GM23338 (cell line): ENCODE data around the gene TBX3. TPM values are rescaled to one million over a fixed set of nuclear protein-coding genes. Genes with fewer than 3 reads are reported as not detected.
A peak's percentile ranks its signal among the peaks of the same experiment; 100 is the strongest.

ENCODE experiments used
- ATAC-seq: fragments of 200-7000 bp; cut with Tn5 transposase; 3 replicates; pipeline ENCODE4 v1.9.1; 2020
- DNase-seq: peaks from one replicate; pipeline ENCODE4 v3.0.0-alpha.2; 2015; ENCODE audit warnings: low spot score
- H2AFZ ChIP-seq: fragments of 200-600 bp; sonication (generic); 2 replicates; pipeline ENCODE4 v1.8.0; 2016; ENCODE audit warnings: antibody characterized with exemption, mild to moderate bottlenecking, moderate library complexity
- H3F3A ChIP-seq: fragments of 200-600 bp; sonication (generic); replicated peaks from 2 replicates; pipeline ENCODE4 v1.8.0; 2017; ENCODE audit warnings: antibody characterized with exemption, mixed run types, low read depth
- H3K27ac ChIP-seq: fragments of 200-600 bp; sonication (generic); 2 replicates; pipeline ENCODE4 v1.6.1; 2016; ENCODE audit warnings: low read depth
- H3K27me3 ChIP-seq: fragments of 200-600 bp; sonication (generic); 2 replicates; pipeline ENCODE4 v1.8.0; 2016; ENCODE audit warnings: mild to moderate bottlenecking, mixed run types, moderate library complexity; ENCODE audit not compliant: insufficient read depth
- H3K36me3 ChIP-seq: fragments of 200-600 bp; sonication (generic); 2 replicates; pipeline ENCODE4 v1.8.0; 2016; ENCODE audit warnings: mild to moderate bottlenecking; ENCODE audit not compliant: insufficient read depth
- H3K4me1 ChIP-seq: fragments of 200-600 bp; sonication (generic); 2 replicates; pipeline ENCODE4 v1.8.0; 2016; ENCODE audit warnings: mild to moderate bottlenecking, moderate library complexity; ENCODE audit not compliant: insufficient read depth
- H3K4me2 ChIP-seq: fragments of 200-600 bp; sonication (generic); 2 replicates; pipeline ENCODE4 v1.7.1; 2017; ENCODE audit warnings: mixed run types
- H3K4me3 ChIP-seq: fragments of 200-600 bp; sonication (generic); 2 replicates; pipeline ENCODE4 v1.6.1; 2016; ENCODE audit warnings: mixed run types
- H3K79me2 ChIP-seq: fragments of 200-600 bp; sonication (generic); replicated peaks from 2 replicates; pipeline ENCODE4 v1.8.0; 2017; ENCODE audit warnings: mild to moderate bottlenecking; ENCODE audit not compliant: insufficient read depth
- H3K9me2 ChIP-seq: fragments of 200-600 bp; sonication (generic); 2 replicates; pipeline ENCODE4 v1.8.0; 2017; ENCODE audit not compliant: insufficient read depth
- H4K20me1 ChIP-seq: fragments of 200-600 bp; sonication (generic); replicated peaks from 2 replicates; pipeline ENCODE4 v1.8.0; 2017; ENCODE audit warnings: mild to moderate bottlenecking; ENCODE audit not compliant: insufficient read depth
- H3K27ac Mint-ChIP-seq: 2 replicates; pipeline ENCODE4 v1.8.0; 2020; ENCODE audit warnings: inconsistent platforms, mild to moderate bottlenecking, moderate library complexity, mixed read lengths
- H3K27me3 Mint-ChIP-seq: 3 replicates; pipeline ENCODE4 v1.8.0; 2022; ENCODE audit warnings: low read depth, mild to moderate bottlenecking, moderate library complexity, mixed read lengths, inconsistent platforms; ENCODE audit not compliant: insufficient read depth, poor library complexity
- H3K36me3 Mint-ChIP-seq: 3 replicates; pipeline ENCODE4 v1.8.0; 2021; ENCODE audit warnings: low read depth, mild to moderate bottlenecking, inconsistent platforms, moderate library complexity, mixed read lengths
- H3K4me1 Mint-ChIP-seq: 3 replicates; pipeline ENCODE4 v1.8.0; 2020; ENCODE audit warnings: mild to moderate bottlenecking, inconsistent platforms, mixed read lengths
- H3K4me3 Mint-ChIP-seq: 3 replicates; pipeline ENCODE4 v1.8.0; 2021; ENCODE audit warnings: moderate library complexity, mild to moderate bottlenecking, inconsistent platforms, mixed read lengths
- H3K9me3 Mint-ChIP-seq: 3 replicates; pipeline ENCODE4 v1.8.0; 2020; ENCODE audit warnings: moderate library complexity, mild to moderate bottlenecking, inconsistent platforms, mixed read lengths
- JUNB ChIP-seq: IDR thresholded peaks from one replicate; pipeline ENCODE4 v1.6.1; 2016; ENCODE audit warnings: antibody characterized with exemption; ENCODE audit not compliant: unreplicated experiment
- NANOG ChIP-seq: IDR thresholded peaks from 2 replicates; pipeline ENCODE4 v1.6.1; 2016; ENCODE audit warnings: antibody characterized with exemption, borderline replicate concordance
- STAT1 ChIP-seq: IDR thresholded peaks from one replicate; pipeline ENCODE4 v1.6.1; 2016; ENCODE audit warnings: antibody characterized with exemption; ENCODE audit not compliant: unreplicated experiment
- ZNF114 ChIP-seq: fragments of 250-450 bp; sonication (Bioruptor Pico); IDR thresholded peaks from 2 replicates; pipeline ENCODE4 v1.5.0; 2020; ENCODE audit warnings: mild to moderate bottlenecking, moderate library complexity
- ZNF331 ChIP-seq: fragments of 250-450 bp; sonication (Bioruptor Pico); IDR thresholded peaks from 2 replicates; pipeline ENCODE4 v1.5.0; 2020; ENCODE audit warnings: low read depth, mild to moderate bottlenecking, moderate library complexity
- polyA plus RNA-seq: library from polyadenylated mRNA; unstranded; fragments of >200 nt; fragmentation: Nextera tagmentation; extraction: Ambion mirVana; gene quantifications from 2 replicates; pipeline ENCODE4 v1.2.1, GENCODE V29; 2016
- total RNA-seq: library from RNA; depleted of rRNA; stranded (reverse); fragments of >200 nt; shearing (Covaris generic); gene quantifications from 2 replicates; pipeline ENCODE4 v1.2.3, GENCODE V29; 2014
- TF ChIP-seq, protein P1 (sequence below), 2 experiments: fragments of 200-600 bp in 1 of 2; sonication (generic) in 1 of 2; conservative IDR thresholded peaks; 2 replicates each; pipeline versions ENCODE4 v1.5.1 to v1.6.1; 2016 to 2017; ENCODE audit warnings: antibody characterized with exemption in 2 of 2, low read depth in 2 of 2, mild to moderate bottlenecking in 2 of 2, moderate library complexity in 1 of 2
- TF ChIP-seq, protein P2 (sequence below): fragments of 250-450 bp; sonication (Bioruptor Pico); IDR thresholded peaks from 2 replicates; pipeline ENCODE4 v1.5.0; 2020; ENCODE audit warnings: mild to moderate bottlenecking, moderate library complexity

TBX3 gene
- total and polyA plus RNA-seq, 2 experiments from 2014 or later = 0.18 to 0.24 TPM

DNA sequence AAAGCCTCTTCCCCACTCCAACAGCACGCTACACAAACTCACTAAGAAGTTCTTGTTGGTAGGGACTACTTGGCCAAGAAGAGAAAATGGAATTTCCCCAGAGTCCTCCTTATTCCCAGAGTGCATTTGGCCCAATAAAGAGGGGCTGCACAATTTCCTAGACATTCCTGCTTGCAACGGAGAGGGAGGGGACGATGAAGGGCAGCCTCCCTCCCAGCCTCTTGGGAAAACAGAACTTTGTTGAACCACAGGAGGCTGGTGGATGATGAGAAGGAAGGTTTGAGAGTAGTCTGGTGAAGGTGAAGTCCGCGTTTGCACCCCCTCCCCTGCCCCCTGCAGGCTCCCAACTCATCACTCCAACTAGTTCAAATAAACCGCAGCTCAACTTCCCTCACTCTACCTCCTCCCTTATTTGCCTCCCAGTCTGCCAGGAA, 19.1 kb upstream of the TBX3 start:
- Mint-ChIP-seq H3K36me3 (no peaks in the 10 kb centered on the region), H3K4me3 (peak overlapping the region; percentile 55), H3K27me3 (peaks cover 65% of the 10 kb centered on the region), H3K9me3 (no peaks in the 10 kb centered on the region; the same call in 2 of the 3 replicates), H3K4me1 (peaks cover 42% of the 10 kb centered on the region), H3K27ac (no peak overlapping the region)
- Histone ChIP-seq H3F3A (peaks cover 11% of the 10 kb centered on the region), H3K27me3 (peaks cover 95% of the 10 kb centered on the region), H3K36me3 (no peaks in the 10 kb centered on the region), H3K79me2 (no peaks in the 10 kb centered on the region), H4K20me1 (peaks cover 10% of the 10 kb centered on the region; the same call in 1 of the 2 replicates), H3K4me1 (peaks cover 54% of the 10 kb centered on the region), H3K9me2 (no peaks in the 10 kb centered on the region), H3K4me2 (peak overlapping the region; percentile 71), H3K27ac (no peak overlapping the region), H2AFZ (no peak overlapping the region), H3K4me3 (peak overlapping the region; percentile 39)
- peak; percentile 21 for ATAC-seq
- TF ChIP-seq, protein P1, sequence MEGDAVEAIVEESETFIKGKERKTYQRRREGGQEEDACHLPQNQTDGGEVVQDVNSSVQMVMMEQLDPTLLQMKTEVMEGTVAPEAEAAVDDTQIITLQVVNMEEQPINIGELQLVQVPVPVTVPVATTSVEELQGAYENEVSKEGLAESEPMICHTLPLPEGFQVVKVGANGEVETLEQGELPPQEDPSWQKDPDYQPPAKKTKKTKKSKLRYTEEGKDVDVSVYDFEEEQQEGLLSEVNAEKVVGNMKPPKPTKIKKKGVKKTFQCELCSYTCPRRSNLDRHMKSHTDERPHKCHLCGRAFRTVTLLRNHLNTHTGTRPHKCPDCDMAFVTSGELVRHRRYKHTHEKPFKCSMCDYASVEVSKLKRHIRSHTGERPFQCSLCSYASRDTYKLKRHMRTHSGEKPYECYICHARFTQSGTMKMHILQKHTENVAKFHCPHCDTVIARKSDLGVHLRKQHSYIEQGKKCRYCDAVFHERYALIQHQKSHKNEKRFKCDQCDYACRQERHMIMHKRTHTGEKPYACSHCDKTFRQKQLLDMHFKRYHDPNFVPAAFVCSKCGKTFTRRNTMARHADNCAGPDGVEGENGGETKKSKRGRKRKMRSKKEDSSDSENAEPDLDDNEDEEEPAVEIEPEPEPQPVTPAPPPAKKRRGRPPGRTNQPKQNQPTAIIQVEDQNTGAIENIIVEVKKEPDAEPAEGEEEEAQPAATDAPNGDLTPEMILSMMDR (conservative IDR thresholded peaks at IDR 0.05; ENCODE audit: low read depth in 2 of 2) = 0 out of 4 replicates have a peak, but pooled peaks of 1 of the 2 experiments have one; percentile 9
- TF ChIP-seq NANOG = no peak
- TF ChIP-seq ZNF331 = no peak
- TF ChIP-seq ZNF114 = no peak
- TF ChIP-seq, protein P2, sequence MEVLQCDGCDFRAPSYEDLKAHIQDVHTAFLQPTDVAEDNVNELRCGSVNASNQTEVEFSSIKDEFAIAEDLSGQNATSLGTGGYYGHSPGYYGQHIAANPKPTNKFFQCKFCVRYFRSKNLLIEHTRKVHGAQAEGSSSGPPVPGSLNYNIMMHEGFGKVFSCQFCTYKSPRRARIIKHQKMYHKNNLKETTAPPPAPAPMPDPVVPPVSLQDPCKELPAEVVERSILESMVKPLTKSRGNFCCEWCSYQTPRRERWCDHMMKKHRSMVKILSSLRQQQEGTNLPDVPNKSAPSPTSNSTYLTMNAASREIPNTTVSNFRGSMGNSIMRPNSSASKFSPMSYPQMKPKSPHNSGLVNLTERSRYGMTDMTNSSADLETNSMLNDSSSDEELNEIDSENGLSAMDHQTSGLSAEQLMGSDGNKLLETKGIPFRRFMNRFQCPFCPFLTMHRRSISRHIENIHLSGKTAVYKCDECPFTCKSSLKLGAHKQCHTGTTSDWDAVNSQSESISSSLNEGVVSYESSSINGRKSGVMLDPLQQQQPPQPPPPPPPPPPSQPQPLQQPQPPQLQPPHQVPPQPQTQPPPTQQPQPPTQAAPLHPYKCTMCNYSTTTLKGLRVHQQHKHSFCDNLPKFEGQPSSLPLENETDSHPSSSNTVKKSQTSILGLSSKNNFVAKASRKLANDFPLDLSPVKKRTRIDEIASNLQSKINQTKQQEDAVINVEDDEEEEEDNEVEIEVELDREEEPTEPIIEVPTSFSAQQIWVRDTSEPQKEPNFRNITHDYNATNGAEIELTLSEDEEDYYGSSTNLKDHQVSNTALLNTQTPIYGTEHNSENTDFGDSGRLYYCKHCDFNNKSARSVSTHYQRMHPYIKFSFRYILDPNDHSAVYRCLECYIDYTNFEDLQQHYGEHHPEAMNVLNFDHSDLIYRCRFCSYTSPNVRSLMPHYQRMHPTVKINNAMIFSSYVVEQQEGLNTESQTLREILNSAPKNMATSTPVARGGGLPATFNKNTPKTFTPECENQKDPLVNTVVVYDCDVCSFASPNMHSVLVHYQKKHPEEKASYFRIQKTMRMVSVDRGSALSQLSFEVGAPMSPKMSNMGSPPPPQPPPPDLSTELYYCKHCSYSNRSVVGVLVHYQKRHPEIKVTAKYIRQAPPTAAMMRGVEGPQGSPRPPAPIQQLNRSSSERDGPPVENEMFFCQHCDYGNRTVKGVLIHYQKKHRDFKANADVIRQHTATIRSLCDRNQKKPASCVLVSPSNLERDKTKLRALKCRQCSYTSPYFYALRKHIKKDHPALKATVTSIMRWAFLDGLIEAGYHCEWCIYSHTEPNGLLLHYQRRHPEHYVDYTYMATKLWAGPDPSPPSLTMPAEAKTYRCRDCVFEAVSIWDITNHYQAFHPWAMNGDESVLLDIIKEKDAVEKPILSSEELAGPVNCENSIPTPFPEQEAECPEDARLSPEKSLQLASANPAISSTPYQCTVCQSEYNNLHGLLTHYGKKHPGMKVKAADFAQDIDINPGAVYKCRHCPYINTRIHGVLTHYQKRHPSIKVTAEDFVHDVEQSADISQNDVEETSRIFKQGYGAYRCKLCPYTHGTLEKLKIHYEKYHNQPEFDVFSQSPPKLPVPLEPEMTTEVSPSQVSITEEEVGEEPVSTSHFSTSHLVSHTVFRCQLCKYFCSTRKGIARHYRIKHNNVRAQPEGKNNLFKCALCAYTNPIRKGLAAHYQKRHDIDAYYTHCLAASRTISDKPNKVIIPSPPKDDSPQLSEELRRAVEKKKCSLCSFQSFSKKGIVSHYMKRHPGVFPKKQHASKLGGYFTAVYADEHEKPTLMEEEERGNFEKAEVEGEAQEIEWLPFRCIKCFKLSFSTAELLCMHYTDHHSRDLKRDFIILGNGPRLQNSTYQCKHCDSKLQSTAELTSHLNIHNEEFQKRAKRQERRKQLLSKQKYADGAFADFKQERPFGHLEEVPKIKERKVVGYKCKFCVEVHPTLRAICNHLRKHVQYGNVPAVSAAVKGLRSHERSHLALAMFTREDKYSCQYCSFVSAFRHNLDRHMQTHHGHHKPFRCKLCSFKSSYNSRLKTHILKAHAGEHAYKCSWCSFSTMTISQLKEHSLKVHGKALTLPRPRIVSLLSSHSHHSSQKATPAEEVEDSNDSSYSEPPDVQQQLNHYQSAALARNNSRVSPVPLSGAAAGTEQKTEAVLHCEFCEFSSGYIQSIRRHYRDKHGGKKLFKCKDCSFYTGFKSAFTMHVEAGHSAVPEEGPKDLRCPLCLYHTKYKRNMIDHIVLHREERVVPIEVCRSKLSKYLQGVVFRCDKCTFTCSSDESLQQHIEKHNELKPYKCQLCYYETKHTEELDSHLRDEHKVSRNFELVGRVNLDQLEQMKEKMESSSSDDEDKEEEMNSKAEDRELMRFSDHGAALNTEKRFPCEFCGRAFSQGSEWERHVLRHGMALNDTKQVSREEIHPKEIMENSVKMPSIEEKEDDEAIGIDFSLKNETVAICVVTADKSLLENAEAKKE = no peak
- TF ChIP-seq STAT1 = no peak
- TF ChIP-seq JUNB = no peak
- peak; percentile 63 for DNase-seq
